Activated T-cell treated with anti-CD3 and anti-CD28 coated beads for 24 hours (primary cell): ENCODE results near the gene CKMT2.
A peak's percentile ranks its signal among the peaks of the same experiment; 100 is the strongest.
"Not testable (repeated sequence)": the region's sequence is repeated elsewhere in the genome, so short reads cannot be mapped to it uniquely, and the experiment has no call there.

Experiments
- DNase-seq: peaks from one replicate; pipeline ENCODE4 v3.0.0-alpha.2; 2020; ENCODE audit warnings: low read depth

The CKMT2 gene

GRCh38 chr5:81251922-81252321, 18.8 kb downstream of the CKMT2 start:
- no peak for DNase-seq

GRCh38 chr5:81252904-81253303, 19.8 kb downstream of the CKMT2 start:
- DNase-seq = no peak

GRCh38 chr5:81253875-81254274, 20.8 kb downstream of the CKMT2 start:
- no peak for DNase-seq

GRCh38 chr5:81254886-81255559, 21.9 kb downstream of the CKMT2 start:
- DNase-seq = no peak

- no peak for DNase-seq
Observed at GRCh38 chr5:81256766-81257165, 23.6 kb downstream of the CKMT2 start.

- DNase-seq = not testable (repeated sequence)
Observed at GRCh38 chr5:81262796-81263195, 29.7 kb downstream of the CKMT2 start.

GRCh38 chr5:81265101-81265500, 32.0 kb downstream of the CKMT2 start:
- DNase-seq = no peak

GRCh38 chr5:81268521-81269196, 35.5 kb downstream of the CKMT2 start:
- no peak for DNase-seq

GRCh38 chr5:81269751-81270393, 36.8 kb downstream of the CKMT2 start:
- no peak for DNase-seq

- DNase-seq = not testable (repeated sequence)
Observed at GRCh38 chr5:81270394-81271027, 37.4 kb downstream of the CKMT2 start.

GRCh38 chr5:81283976-81284375, 50.9 kb downstream of the CKMT2 start:
- no peak for DNase-seq

- no peak for DNase-seq
Observed at GRCh38 chr5:81286059-81286617, 53.0 kb downstream of the CKMT2 start.

- DNase-seq = no peak
Observed at GRCh38 chr5:81288021-81288433, 54.9 kb downstream of the CKMT2 start.

- no peak for DNase-seq
Observed at GRCh38 chr5:81290146-81290545, 57.0 kb downstream of the CKMT2 start.

- no peak for DNase-seq
Observed at GRCh38 chr5:81292130-81292529, 59.0 kb downstream of the CKMT2 start.

- not testable (repeated sequence) for DNase-seq
Observed at GRCh38 chr5:81294021-81294420, 60.9 kb downstream of the CKMT2 start.

- DNase-seq = no peak
Observed at GRCh38 chr5:81297531-81297930, 64.4 kb downstream of the CKMT2 start.

- DNase-seq = no peak
Observed at GRCh38 chr5:81300921-81301270, 67.8 kb downstream of the CKMT2 start.

GRCh38 chr5:81301271-81302015, 68.3 kb downstream of the CKMT2 start, which contains the start of gene ZCCHC9:
Gene ZCCHC9, plus strand, starts transcription at chr5:81301587. Its CDS starts 3,171 bp downstream, at chr5:81304758.
- DNase-seq = peak; percentile 91

GRCh38 chr5:81302596-81302995, 69.5 kb downstream of the CKMT2 start:
- no peak for DNase-seq

- DNase-seq = no peak
Observed at GRCh38 chr5:81303563-81303962, 70.4 kb downstream of the CKMT2 start.

- DNase-seq = no peak
Observed at GRCh38 chr5:81305785-81306184, 72.7 kb downstream of the CKMT2 start.
